NCI-H82 treated with DMSO at 0.1 percent for 48 hours (cell line): Measurements from ENCODE around the gene CCDC124.
"Not testable (repeated sequence)": the region's sequence is repeated elsewhere in the genome, so short reads cannot be mapped to it uniquely, and the experiment has no call there.

Source experiments
- DNase-seq: peaks from one replicate; lab custom pipeline; 2025; ENCODE audit not compliant: unreplicated experiment; lab: John Stamatoyannopoulos, UW

Gene CCDC124

DNA sequence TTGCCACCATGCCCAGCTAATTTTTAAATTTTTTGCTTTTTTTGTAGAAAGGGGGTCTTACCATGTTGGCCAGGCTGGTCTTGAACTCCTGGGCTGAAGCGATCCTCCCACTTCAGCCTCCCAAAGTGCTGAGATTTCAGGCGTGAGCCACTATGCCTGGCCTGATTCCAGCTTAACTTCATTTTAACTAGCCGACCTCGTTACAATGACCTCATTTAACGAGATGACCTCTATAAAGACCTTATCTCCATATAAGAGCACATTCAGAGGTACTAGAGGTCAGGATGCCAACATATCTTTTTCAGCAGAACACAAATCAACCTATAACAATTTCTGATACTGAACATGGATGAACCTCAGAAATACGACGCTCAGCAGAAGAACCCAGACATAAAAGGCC lies 44.7 kb downstream of the CCDC124 start:
- DNase-seq = no peak

DNA sequence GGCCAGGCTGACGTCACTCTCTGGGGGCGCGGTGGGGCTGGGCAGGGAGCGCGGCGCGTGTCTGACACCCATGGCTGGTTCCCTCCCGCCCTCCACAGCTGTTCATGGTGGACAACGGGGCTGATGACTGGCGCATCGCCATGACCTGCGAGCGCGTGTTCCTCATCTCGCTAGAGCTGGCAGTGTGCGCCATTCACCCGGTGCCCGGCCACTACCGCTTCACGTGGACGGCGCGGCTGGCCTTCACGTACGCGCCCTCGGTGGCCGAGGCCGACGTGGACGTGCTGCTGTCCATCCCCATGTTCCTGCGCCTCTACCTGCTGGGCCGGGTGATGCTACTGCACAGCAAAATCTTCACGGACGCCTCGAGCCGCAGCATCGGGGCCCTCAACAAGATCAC lies 48.8 kb downstream of the CCDC124 start:
- DNase-seq = no peak

DNA sequence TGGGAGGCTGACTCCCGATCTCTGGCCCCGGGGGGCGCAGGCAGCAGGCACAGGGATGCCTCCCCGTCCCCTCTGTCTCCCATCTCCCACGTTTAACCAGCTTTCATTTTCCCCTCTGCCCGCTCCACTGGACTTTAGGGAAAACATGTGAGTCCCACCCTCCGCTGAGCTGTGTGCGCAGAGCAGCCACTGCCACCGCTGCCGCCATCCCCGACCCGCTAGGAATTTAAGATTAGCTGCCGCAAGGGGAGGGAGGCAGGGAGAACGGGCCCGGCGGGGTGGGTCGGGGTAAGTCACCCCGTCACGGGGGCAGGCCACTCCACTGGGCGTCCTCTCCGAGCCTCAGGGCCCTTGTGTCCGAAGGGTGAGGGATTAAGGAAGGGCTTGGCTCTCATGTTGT lies 49.6 kb downstream of the CCDC124 start:
- DNase-seq = no peak

DNA sequence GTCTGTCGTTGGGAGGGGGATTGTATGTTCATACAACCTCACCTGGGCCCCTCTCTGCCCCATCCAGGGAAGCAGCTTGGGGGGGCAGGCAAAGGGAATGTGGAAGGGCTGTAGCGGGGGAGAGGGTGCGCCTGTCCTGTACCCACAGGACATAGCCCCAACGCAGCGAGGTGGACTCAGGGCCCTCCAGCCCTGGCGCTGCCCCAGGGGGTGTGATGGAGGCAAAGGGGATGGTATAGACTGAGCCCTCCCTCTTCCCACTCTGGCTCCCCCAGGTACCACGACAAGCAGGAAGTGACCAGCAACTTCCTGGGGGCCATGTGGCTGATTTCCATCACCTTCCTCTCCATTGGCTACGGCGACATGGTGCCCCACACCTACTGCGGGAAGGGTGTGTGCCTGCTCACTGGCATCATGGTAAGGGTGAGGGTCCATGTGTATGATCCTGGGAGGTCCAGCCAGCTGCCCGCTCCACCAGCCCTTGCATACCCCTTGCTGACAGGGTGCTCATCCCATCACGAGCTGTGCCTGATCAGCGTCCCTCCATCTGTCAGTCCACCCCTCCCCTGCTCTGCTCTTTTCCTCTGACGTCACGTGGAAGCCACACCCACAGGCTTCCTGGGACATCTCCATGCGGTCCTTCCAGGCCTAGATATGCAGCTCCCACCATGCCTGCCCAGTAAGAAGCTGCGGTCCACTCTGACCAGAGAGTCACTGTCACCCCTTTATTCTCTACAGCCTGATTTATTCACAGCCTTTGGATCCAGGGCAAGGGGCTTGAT lies 52.4 kb downstream of the CCDC124 start:
- DNase-seq = no peak

DNA sequence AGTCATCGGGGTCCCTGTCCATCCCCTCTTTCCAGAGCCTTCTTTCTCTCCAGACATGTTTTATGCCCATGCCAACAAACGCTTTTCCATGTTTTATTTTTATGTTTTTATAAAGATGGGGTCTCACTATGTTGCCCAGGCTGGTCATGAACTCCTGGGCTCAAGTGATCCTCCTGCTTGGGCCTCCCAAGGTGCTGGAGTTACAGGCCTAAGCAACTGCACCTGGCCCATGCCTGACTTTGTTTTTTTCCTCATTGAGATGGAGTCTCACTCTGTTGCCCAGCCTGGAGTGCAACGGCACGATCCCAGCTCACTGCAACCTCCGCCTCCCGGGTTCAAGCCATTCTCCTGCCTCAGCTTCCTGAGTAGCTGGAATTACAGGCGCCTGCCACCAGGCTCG lies 53.8 kb downstream of the CCDC124 start:
- not testable (repeated sequence) for DNase-seq

DNA sequence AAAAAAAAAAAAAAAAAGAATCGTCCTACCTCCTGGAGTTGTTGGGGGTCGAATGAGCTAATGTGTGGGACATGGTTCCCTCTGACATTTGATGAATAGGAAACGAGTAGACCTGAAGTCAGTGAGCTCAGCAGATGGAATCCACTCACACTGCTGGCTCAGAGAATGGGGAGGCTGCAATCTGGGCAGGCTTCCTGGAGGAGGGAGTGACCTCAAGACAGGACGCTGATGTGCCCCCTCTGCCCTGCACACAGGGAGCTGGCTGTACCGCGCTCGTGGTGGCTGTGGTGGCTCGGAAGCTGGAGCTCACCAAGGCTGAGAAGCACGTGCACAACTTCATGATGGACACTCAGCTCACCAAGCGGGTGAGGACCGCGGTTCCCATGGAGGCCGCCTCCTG lies 55.3 kb downstream of the CCDC124 start:
- no peak for DNase-seq

DNA sequence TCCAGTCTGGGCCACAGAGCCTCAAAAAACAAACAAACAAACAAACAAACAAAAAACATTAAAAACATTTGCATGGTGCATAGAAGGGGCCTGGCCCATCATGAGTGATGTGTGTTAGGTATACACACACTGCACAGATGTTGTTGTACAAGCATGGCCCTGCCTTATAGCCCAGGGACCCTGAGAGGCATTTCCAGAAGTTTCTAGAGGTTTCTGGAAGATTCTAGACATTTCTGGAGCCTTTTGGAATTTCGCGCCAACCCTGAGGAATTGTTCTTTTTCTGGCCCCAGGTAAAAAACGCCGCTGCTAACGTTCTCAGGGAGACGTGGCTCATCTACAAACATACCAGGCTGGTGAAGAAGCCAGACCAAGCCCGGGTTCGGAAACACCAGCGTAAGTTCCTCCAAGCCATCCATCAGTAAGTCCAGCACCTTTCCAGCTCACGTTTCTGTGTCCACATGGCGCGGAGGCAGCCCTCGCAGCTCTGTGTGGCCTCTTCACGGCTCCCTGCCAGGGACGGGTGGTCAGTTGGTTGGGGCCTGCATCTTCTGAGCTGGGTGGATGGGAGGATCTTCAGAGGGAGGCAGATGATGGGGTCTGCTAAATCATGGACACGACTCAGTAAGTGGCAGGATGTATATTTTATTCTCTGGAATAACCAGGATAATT lies 56.7 kb downstream of the CCDC124 start:
- DNase-seq = no peak

DNA sequence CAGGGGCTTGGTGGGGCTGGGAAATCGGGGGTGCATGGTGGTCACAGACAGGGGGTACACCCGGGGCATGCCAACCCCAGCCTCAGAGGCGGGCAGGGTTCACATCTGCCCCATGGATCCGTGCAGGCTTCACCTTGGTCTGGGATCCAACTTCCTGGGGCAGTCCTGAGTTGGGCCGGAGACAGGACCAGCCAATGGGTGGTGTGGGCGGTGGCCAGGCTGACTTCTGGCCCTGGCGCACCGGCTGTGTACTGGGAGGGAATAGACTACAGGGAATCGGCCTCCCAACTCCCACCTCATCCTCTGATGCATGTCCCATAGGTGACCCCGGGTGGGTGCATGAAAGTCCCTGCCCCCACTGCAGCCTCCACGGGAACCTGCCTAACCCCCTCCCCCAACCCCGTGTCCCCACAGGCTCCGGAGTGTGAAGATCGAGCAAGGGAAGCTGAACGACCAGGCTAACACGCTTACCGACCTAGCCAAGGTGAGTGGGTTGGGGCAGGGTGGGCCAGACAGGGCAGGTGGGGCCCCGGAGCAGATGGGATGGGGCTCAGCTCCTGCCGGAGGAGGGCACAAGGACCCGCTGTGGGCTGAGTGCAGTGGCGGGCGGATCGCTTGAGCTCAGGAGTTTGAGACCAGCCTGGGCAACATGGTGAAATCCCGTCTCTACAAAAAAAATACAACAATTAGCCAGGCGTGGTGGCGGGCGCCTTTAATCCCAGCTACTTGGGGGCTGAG lies 60.4 kb downstream of the CCDC124 start:
- no peak for DNase-seq
